NK-92 (cell line): Measurements from ENCODE around the gene CHD6.

Experiments used
- DNase-seq: peaks from one replicate; lab custom pipeline; 2025; ENCODE audit not compliant: unreplicated experiment; lab: John Stamatoyannopoulos, UW

CHD6 gene

DNA sequence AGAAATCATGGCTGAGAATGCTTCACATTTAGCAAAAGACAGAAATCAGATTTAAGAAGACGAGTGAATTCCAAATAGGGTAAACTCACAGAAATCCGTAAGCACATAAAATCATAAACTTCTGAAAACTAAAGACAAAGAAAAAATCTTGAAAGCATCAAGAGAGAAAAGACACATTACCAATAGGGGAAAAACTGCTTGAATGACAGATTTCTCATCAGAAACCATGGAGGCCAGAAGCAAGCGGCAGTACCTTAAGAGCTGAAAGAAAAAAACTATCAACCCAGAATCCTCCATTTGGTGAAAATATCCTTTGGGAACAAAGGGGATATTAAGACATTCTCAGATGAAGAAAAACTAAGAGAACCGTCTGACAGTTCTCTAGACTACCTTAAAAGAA is 185.0 kb downstream of the CHD6 start:
- DNase-seq, result no peak

DNA sequence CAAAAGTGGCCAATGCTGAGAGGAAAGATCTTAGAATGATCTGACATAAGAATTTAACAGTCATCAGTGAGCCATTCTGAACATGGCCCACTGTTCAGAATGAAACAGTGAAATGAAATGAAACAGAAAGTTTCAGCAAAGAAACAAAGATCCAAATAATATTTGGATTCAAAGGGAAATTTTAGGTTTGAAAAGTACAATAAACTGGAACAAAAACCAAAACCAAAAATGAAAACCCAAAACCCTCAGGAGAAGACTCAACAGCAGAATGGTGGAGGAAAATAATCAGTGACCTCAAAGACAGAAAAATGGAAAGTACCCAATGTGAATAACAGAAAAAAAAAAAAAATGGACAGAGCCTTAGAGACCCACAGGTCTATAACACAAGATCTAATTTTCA is 185.4 kb downstream of the CHD6 start:
- no peak for DNase-seq

DNA sequence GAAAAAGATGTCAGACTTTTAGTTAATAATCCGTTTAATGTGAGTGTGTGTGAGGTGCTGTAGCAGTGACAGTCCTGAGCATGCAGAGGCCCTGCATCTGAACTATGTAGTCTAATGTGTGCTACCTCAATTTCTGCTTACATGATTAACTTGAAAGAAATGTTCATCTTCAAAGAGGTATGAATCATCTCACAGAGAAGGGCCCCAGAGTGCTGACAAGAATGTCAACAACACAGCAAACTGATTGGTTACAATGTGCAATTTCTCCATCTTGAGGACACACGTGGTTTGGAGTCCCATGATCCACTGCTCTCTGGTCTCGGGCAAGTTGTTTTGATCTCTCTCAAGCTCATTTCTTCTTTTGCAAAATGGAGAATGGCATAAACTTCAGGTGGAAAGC is 189.9 kb downstream of the CHD6 start:
- DNase-seq, result no peak

DNA sequence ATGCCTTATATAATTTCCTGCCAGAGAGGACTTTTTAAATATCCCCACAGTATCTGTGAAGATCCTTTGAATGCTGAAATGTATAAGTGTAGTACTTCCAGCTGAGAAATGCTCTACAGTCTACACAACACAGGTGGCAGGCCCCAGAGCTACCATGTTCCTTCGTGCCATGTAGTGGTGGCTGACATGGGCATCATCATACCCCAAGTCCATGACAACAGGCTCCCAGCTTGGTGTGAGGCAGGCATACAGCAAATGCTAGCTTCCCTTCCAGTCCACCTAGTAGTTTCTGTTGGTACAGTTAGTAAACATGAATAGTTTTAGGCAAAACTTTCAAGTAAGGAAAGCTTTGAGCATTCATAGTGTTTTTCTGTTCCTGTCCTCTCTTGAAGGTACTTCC is 190.3 kb downstream of the CHD6 start:
- no peak for DNase-seq

DNA sequence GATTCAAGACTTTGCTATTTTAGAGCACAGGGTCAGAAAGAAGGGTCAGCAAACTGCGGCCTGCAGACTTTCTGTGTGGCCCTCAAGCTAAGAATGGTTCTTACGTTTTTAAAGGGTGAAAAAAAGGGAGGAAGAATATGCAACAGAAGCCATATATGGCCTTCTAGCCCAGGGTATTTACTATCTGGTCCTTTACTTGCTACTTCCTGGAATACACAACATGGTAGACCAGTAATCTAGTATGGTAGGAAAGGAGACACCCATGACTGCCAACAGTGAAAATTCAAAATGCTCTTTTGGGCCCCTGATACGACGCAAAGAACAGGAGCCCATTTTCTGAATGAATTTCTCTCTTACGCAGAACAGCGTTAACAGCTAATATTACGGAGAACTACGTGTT is 191.2 kb downstream of the CHD6 start:
- DNase-seq, result no peak

DNA sequence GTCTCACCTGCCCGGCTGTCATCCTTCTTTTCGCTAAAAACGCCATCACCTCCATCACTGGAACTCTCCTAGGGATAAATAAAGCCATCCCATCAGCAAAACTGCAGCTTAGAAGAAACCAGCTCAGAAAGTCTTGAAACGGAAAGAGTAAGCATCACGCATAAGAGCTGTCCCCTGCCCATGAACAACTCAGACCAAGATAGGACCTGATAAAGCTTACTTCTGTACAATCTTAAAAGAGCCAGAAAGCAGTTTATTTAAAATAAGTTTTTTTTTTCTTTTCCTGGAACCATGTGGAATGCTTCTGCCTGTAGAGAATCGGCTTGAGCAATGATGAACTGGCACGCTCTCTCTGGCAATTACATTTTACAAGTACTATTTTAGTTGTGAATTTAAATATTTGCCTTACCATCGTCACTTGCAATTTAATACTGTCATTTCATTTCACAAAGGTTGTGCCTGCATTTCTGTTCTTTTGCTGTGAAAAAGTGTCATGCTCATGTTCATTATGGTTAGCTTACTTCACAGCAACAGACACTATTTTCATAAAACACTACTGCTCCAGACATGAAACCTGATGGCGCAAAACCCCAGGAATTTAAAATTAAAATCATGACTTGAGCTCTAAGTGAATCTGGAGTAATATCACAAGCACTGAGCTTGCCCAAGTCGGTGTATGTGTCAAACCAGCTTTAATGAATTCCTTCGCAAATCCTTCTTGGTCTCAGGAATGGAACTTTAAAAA is 191.9 kb downstream of the CHD6 start:
- DNase-seq, result no peak

DNA sequence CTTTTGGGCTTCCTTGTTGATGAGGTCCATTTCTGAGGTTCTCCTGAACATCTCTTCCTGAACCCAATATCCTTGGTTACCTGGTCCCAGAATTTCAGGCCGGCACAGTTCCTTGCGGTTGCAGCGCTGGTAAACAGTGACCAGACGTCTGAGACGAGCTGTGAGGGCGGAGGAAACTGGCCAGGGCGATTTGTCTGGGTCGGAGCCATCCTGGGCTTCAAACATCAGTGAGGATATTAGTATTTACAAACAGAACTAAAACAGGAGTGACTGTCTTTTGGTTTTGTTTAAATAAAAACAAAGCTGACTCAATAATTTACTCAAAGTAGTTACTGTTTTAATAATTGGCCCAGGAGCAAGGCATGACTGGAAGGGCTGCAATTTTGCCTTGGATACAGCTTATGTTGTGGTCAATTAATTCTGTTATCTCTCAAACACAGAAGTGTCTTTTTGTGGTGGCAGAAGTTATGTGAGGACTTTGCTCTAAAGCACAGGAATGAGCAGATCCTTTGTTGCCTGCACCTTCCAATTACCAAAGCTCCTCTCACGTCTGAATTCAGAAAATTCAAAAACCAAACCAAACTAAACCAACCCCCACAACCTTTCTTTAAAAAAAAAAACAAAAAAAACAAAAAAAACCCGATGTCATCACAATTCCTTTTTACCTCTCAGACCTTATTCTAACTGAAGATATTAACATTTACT is 192.8 kb downstream of the CHD6 start:
- DNase-seq, result no peak

DNA sequence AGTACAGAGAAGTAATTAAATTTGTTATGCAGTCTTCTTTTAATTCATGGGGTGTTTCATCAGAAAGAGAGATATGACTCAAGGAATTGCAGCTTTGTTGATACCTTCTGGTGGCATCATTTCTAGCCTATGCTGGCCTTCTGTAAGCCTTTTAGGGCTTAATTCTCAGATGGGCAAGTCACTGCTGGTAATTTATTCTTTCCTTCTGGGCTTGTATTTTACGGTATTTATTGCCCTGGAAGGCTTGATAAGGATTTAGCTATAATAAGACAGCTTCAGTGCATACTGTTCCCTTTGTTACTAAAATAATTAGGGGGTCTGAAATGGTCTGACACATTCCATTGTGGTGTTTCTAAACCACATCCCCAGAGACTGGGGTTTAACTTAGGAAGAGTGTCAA is 193.6 kb downstream of the CHD6 start:
- no peak for DNase-seq

DNA sequence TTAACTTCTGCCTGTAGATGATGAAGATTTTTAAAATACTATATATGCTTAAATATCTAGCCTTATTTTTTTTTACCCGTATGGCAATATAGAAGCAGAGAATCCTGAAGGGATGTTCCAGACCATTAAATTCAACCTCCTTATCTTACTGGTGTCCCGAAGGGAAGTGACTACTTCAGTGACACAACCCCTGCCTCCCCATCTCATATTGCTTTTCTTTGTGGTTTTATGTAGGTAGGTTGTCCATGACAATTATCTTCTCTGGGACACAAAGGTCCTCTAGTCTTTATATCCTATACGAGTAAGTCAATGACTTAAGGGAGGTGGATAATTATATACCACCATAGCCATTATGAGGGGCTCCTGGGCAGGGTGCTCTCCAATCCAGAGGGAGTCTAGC is 194.2 kb downstream of the CHD6 start:
- no peak for DNase-seq

DNA sequence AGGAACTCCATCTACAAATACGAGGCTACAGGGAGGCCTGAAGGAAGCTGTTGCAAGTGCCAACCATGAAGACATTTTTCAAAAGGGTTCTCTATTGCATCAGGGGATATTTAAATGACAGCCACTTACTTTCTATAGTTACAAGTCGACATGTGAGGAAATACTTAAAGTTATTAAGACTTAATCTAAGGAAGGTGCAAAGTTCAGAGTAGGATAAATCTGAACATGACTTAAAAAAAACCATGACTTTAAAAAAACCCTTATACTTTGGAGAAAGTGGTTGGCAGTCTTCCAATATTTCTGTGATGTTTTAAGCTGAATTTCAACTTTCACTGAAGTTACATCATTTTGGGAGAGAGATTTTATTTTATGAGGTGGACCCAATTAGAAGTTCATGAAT is 195.2 kb downstream of the CHD6 start:
- DNase-seq, result no peak

DNA sequence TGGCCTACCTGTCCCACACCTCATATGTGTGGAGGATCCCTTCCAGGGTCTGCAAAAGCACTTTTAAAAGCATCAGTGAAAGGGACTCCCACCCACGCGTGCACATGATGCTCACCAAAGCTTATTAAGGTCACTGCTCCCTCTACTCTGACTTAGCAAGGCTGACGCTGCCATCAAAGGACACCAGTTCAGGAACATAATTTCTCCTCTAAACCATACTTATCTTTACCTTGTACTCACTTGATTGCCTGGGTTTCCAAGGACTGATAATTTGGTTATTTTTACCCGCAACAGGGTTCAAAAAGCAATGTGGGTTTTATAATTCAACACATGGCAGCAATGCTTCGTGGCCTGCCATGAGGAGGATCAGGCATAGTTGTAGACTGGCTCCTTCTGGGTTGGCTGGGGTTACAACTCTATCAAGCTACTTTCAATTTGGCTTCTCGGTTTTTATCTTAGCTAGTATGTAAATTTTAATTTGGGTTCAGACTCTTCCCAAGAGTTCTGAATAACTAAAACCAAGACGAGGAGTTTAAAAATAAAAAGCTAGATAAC is 199.4 kb downstream of the CHD6 start:
- no peak for DNase-seq

DNA sequence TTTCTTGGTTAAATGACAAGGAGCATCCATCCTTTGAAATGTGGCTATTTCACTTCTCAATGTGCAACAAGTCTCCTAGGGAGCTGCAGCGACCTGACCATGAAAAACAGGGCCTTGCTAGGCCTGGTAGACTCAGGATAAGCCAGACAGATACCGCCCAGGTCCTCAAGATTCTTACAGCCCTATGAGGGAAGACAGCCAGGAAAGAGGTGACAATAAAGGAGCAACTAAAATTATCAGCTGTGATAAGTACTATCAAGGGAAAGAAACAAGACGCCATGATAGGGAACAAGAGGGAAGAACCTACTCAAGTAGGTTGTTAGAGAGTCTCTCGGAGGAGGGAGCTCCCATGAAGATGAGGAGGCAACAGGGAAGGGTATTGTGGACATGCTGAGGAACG is 200.1 kb downstream of the CHD6 start:
- DNase-seq, result no peak

DNA sequence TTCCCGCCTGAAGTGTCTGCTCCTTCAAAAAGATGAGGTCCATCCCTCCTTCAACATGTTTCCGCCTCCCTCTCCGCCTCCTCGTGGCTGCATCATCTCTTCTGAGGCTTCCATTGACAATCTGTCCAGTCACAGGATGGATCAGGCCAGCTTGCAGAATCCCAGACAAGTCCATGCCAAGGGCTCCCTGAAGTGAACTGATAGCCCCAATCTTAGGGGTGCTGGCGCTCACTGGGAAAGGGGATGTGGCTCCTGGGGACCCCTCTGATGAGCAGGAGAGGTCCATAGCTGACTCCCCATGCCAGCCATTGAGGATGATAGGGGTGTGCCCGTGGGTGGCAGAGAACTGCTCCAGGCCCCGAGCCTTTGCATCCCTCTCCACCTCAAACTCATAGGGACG is 203.0 kb downstream of the CHD6 start:
- no peak for DNase-seq

DNA sequence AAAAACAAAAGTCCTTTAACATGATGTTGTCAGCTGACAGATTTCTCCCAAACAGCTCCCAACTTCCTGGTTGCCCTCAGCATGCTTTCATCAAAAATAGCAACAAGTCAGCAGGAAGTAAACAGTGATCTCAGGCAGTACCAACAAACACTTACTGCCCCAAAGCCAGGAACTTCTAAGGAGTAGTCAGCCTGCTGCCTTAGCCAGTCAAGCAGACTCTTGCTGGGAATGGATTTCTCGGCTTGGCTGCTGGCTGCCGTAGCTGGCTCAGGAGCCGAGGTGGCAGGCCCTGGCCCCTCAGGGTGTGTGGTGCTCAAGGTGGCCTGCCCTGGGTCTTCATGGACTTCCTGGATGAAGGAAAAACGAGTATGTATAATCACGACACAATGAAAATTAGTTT is 205.0 kb downstream of the CHD6 start:
- DNase-seq, result no peak

DNA sequence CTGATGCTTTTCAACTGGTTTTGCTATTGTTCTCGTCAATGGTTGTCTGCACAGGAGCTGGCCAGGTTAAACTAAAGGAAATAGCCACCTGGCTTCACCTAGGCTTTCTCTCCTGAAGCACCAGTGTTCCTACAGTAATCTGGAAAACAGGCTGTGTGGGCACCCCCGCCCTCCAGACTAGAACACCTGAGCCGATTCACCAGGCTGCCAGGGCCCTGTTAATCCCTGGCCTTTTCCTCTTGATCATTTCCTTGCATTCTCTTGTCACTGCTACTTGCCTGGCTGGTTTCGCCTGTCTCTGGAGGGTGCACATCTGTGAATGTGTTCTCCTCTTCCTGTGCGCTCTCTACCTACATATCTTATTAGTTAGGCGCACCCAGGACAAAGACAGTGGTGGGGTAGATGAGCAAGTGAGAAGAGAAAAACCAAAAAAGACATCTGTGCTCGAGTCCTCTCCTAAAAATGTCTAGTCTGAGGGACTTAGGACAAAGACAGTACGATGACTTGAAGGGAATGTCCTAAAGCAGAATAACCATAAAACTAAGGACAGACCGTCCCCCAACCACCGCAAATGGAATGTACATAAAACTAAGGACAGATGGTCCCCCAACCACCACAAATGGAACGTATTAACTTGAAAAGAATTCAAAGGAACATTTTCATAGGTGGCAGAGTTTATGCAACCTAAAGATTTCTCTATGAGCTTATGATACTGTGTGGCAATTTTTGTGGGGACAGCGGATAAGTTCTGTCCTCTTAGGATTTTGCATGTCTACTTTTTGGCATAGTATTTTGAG is 205.7 kb downstream of the CHD6 start:
- no peak for DNase-seq

DNA sequence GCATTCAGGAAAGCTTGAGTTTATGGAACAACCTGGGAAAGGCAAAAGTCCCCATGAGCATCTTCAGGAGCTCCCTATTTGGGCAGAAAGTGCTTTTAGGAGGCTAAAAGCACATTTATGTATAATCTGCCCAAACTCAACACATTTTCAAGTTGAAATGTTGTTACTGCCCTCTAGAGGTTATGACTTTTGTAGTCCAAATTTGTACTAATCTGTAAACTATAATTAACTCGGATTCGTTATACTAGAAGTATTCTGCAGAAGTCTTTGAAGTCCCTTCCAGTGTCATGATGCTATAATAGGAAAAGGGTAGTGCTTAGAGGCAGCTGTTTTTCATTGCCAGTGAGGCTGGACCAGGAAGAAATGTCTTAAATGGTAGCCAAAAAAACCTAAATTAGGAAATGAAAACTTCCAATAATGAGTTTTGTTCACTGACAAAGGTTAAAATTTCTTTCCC is 206.8 kb downstream of the CHD6 start:
- no peak for DNase-seq

DNA sequence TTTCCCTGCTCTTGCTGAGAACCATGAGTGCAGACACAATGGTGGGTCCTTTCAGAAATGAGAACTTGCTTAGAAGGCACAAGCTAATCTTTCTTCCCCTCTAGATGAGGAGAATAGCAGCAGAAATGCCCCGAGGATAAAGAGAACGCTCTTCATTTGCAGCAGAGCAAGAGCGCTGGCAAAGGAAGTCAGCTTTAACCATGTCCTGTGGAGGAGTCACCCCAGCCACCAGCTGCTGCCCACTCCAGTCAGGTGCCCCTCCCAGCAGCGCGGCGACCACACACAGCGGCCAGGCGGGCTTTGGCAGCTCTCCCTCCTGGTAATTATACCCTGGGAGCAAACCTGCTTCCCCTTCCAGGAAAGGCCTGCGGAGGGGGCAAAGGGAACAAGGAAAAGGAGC is 209.2 kb downstream of the CHD6 start:
- DNase-seq, result no peak

DNA sequence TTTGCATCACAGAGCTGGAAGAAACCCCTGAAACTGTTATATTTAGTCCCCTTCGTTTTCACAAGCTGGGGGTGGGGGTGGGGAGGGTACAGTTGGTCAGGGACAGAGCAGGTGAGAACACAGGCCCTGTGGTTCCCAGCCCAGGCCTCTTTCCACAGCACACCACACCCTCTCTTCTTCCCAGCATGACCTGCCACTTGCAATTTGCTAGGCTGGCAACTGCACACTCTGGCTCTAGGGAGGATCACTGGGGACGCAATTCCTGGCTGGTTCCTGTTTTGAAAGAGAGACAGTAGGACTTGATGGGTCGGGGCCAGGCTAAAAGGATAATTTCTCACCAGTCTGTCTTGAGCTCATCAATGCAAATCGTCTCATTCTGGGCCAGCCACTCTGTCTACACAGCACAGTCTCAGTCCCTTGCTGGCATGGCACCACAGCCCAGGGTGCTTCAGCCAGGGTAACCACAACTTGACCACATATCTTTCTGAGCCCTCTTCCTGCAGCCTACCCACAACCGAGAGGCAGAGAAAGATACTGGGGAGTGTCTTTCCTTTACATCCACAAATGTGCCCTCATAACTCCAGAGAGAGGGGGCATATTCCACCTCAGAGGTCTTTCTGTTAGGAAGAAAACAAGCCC is 209.9 kb downstream of the CHD6 start:
- DNase-seq, result no peak

DNA sequence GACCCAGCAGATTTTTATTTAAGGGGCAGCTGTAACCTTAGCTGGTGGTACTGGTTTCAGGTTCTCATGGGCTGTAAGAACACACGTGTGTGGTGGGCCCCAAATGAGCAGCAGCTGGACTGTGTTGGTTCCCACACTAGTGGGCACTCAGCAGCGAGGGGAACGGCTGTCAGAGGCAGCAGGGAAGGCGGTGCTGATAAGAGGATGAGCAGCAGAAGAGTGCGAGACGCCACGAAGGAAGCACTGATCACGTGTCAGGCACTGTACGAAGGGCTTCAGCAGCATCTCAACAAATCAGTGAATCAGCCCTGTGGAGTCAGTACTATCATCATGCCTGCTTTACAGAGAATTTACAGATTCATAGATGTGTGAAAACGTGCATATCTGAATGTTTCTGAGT is 210.6 kb downstream of the CHD6 start:
- DNase-seq, result no peak

DNA sequence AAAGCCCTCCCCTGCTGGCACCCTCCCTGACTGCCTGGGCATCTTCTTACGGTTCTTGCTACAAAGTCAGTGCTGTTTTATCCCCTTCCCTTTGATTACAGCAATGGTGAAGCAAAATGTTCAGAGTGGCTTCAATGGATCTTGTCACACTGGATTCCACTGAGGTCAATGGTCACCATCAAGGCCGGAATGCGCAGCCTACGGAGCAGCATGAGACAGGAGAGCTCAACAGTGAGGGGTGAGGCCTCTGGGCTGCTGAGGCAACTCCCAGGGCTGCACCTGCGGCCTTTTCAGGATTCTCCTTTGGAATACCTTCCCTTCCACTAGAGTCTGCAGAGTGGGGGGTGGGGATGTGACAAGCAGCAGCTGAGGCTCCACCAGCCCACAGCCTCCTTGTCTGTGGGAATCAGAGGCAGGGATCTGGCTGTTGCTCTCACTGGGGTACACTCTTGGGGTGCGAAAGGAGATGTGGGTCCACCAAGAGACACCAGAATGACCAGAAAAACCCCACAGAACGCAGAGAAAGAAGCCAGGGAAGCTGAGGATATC is 211.2 kb downstream of the CHD6 start:
- no peak for DNase-seq

DNA sequence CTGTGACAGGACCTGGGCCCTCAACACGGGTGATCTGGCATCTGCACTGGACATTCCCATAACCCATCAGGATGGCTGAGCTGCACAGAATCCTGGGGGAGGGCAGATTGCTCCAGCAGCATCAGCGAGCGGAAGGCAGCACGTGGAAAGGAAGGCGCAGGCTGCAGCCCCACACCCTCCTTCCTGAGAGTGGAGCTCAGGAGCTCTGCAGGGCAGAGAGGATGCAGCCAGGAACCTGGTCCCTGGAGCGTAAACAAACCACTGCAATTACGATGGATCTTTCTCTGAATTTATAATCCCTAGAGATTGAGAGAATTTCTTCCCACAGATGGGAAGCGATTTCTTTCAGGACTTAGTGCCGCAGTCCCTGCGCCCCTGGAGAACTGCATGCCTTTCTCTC is 211.8 kb downstream of the CHD6 start:
- no peak for DNase-seq
